ENCODE measurements around the gene CCDC59.
A peak's percentile ranks its signal among the peaks of the same experiment; 100 is the strongest.
"Not testable (repeated sequence)": the region's sequence is repeated elsewhere in the genome, so short reads cannot be mapped to it uniquely, and the experiment has no call there.

Gene CCDC59

GRCh38 chr12:82358200-82359114, at the start of gene CCDC59, which contains the start of gene METTL25:
Gene CCDC59, minus strand, starts transcription at chr12:82358387. Its CDS starts 11 bp downstream, at chr12:82358376.
Gene METTL25, plus strand, starts transcription at chr12:82358529. Its CDS starts 37 bp downstream, at chr12:82358566.
- DNase-seq = peak; percentile 98

GRCh38 chr12:82407481-82407880, 49.3 kb upstream of the CCDC59 start:
- DNase-seq = no peak

GRCh38 chr12:82406651-82407050, 48.5 kb upstream of the CCDC59 start:
- DNase-seq = no peak

GRCh38 chr12:82400819-82401218, 42.6 kb upstream of the CCDC59 start:
- DNase-seq = no peak

GRCh38 chr12:82398879-82399278, 40.7 kb upstream of the CCDC59 start:
- no peak for DNase-seq

- DNase-seq = no peak
These were observed 25.9 kb upstream of the CCDC59 start for GRCh38 chr12:82383930-82384552.

- DNase-seq = no peak
These were observed 20.8 kb upstream of the CCDC59 start for GRCh38 chr12:82378997-82379396.

- DNase-seq = no peak
These were observed 17.0 kb upstream of the CCDC59 start for GRCh38 chr12:82375201-82375600.

GRCh38 chr12:82366197-82366596, 8.0 kb upstream of the CCDC59 start:
- no peak for DNase-seq

- DNase-seq = no peak
These were observed 5.8 kb upstream of the CCDC59 start for GRCh38 chr12:82363990-82364389.

- DNase-seq = no peak
These were observed 3.3 kb upstream of the CCDC59 start for GRCh38 chr12:82361461-82361915.

GRCh38 chr12:82360834-82361233, 2.6 kb upstream of the CCDC59 start:
- not testable (repeated sequence) for DNase-seq

GRCh38 chr12:82359115-82359478, 910 bp upstream of the CCDC59 start:
- DNase-seq = no peak

- no peak for DNase-seq
These were observed 365 bp downstream of the CCDC59 start for GRCh38 chr12:82357845-82358199.

GRCh38 chr12:82357340-82357739, 847 bp downstream of the CCDC59 start:
- no peak for DNase-seq

- DNase-seq = no peak
These were observed 6.8 kb downstream of the CCDC59 start for GRCh38 chr12:82351390-82351789.

- no peak for DNase-seq
These were observed 8.0 kb downstream of the CCDC59 start for GRCh38 chr12:82350161-82350560.

GRCh38 chr12:82329508-82329907, 28.7 kb downstream of the CCDC59 start:
- DNase-seq = no peak

GRCh38 chr12:82327861-82328260, 30.3 kb downstream of the CCDC59 start:
- no peak for DNase-seq

- peak; percentile 10 for DNase-seq
These were observed 31.2 kb downstream of the CCDC59 start for GRCh38 chr12:82326905-82327503.

GRCh38 chr12:82325540-82326336, 32.4 kb downstream of the CCDC59 start:
- no peak for DNase-seq

GRCh38 chr12:82319276-82319675, 38.9 kb downstream of the CCDC59 start:
- no peak for DNase-seq

GRCh38 chr12:82314406-82314892, 43.7 kb downstream of the CCDC59 start:
- DNase-seq = no peak
